ENCODE data around the gene TNRC6A.

DNA sequence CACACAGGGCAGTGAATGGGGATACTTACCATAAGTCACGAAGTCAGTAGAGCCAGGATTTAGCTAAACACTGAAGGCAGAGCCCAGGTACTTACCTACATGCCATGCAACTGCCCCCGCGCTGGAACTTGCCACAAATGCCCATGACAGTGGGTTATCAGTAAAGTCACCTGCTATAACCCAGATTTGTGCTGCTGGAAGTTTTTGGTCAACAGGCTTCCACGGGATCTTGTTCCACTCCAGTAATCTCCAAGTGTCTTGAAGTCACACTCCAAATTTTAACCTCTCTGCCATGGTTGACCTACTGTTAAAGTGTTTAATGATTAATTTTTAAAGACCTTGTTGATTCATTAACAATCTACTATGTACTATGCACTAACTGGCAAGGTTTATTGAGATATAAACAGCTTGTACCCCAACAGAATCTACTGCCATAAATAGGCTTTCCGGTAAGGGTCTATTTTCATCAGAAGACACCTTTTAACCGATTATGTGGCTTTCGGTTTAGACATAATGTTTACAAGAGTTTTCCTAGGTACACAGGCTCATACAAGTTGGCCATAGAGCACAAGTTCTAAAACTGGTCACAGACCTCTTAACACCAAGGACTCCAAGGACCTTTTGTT lies 110.0 kb downstream of the TNRC6A start:
- TF ChIP-seq GATA2 (IDR thresholded peaks at IDR 0.05; ENCODE audit: low read depth, low read length), result no peak
- TF ChIP-seq GATA3 (IDR thresholded peaks at IDR 0.05; ENCODE audit: low read depth, low read length), result no peak
